HG02610 (cell line): ENCODE data around the gene PRR15L.
"Not testable (repeated sequence)": the region's sequence is repeated elsewhere in the genome, so short reads cannot be mapped to it uniquely, and the experiment has no call there.

Source experiments
- ATAC-seq: cut with Tn5 transposase; IDR thresholded peaks from one replicate; pipeline ENCODE4 v1.9.1; 2021; ENCODE audit warnings: mild to moderate bottlenecking, moderate library complexity; ENCODE audit not compliant: unreplicated experiment

PRR15L gene

DNA sequence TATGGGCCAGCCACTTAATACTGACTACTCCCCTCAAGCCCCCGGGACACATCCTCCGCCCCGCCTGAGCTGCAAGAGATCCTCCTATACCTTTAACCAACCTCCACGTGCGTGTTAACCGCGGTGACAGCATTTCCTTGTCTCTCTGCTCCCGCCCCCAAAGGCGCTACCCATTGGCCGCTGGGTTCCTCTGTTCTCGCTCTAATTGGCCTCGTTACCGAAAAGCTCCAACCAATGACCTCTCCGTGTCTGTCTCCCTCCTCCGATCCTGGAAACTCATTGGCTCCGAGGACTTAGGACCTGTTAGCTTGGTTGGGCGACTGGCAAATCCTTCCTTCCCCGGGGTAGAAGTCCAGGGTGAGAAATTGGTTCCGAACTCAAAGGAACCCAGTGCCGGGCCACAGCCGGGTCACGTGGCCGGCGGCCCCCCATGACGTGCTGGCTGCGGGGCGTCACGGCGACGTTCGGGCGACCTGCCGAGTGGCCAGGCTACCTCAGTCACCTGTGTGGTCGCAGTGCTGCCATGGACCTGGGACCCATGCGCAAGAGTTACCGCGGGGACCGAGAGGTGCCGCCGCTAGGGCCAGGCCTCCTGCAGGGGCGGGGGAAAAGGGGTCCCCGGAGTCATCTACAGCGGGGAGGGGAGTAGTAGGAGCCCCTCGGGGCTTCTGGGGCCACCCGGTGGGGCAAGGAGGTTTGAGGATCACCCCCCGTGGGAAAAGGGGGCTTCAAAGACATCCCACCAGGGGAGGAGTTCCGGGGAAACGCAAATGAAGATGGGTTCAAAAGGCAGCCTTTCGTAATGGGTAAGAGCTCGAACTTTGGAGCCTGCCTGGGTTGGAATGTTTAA, 16.2 kb downstream of the PRR15L start, which contains the start of gene PNPO:
Gene PNPO, plus strand, starts transcription at position 326 of the 850 bp plus-strand sequence. Its CDS starts 105 bp downstream, at position 431.
- ATAC-seq, result peak; percentile 90

- no peak for ATAC-seq
Observed at GRCh38 chr17:47937941-47938340, 19.7 kb downstream of the PRR15L start.

GRCh38 chr17:47935961-47936360, 21.7 kb downstream of the PRR15L start:
- ATAC-seq, result no peak

DNA sequence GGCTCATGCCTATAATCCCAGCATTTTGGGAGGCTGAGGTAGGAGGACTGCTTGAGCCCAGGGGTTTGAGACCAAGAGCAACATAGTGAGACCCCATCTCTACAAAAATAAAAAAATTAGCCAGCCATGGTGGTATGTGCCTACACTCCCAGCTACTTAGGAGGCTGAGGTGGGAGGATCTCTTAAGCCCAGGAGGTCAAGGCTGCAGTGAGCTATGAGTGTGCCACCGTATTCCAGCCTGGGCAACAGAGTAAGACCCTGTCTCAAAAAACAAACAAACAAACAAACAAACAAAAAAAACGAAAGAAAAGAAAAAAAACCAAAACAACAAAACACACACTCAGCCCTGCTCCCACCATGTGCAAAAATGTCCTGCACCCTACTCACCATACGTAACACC, 22.2 kb downstream of the PRR15L start:
- ATAC-seq, result not testable (repeated sequence)

GRCh38 chr17:47934856-47935255, 22.8 kb downstream of the PRR15L start:
- no peak for ATAC-seq

DNA sequence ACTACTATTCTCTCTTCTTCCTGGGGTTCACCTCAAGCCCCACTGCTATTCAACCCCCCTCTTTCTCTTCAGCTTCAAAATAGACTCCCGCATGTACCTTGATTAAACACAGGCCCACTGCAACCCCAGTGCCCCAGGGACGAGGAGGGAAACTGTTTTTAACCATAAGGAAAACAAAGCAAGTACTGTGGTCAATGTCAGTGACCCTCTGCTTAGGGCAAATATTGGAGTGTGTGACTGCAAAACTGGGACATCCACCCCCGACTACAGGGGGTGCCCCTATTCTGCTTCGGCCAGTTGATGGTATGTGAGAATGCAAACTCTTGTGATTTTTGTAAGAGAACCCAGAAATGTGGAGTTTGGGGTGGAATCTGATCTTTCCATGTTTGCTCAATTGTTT, 25.8 kb downstream of the PRR15L start:
- ATAC-seq, result no peak

GRCh38 chr17:47929218-47930000, 28.3 kb downstream of the PRR15L start:
- ATAC-seq, result no peak

DNA sequence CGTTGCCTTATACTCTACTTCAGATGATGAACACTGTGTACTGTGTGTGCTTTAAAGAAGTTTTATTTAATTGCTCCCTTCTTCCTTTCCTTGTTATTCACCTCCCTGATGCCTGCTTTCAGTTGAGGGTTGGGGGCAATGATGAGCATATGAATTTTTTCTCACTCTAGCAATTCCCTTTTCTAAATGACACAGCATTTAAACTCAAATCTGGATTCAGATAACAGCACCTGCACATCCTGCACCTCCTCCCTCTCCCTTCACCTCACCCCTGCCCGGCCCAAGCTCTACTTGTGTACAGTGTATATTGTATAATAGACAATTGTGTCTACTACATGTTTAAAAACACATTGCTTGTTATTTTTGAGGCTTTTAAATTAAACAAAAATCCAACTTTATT, 29.3 kb downstream of the PRR15L start:
- ATAC-seq, result no peak

- ATAC-seq, result no peak
Observed at GRCh38 chr17:47927821-47928400, 29.8 kb downstream of the PRR15L start.

DNA sequence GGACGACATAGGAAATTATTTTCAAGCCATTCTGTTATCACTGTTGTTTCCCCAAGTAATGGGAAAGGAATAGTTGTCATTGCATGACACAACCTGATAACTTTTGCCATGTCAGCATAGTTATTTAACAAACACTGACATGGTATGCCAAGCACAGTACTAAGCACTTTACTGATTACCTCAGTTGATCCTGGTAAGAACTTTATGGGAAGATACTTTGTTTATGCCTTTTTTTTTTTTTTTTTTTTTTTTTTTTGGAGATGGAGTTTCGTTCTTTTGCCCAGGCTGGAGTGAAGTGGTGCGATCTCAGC, 32.0 kb downstream of the PRR15L start:
- ATAC-seq, result no peak

DNA sequence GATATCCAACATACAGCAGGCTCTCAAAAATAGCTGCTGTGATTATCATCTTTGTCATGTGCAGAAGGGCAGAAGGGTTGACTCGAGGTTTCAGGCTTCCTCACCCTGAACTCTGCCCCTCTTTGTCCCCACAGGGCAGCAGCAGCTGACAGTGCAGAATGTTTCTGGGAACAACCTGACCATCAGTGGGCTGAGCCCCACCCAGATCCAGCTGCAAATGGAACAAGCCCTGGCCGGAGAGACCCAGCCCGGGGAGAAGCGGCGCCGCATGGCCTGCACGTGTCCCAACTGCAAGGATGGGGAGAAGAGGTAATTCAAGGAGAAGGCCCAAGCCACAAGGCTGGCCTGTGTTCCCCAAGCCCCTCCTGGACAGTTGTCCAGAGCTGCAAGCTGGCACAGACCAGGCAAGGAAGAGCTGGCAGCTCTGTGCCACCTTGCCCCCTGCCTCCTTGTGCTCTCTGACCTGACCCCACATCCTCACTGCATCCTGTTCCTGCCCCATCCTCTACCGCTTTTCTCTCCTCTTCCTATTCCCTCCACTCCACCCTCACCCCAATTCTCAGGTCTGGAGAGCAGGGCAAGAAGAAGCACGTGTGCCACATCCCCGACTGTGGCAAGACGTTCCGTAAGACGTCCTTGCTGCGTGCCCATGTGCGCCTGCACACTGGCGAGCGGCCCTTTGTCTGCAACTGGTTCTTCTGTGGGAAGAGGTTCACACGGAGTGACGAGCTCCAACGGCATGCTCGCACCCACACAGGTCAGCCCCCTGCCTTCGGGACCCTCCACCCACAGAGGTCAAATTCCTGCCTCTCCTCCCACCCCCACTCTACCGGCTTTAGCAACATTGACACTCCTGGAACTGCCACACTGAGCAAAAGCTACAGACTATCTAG, 32.7 kb downstream of the PRR15L start:
- no peak for ATAC-seq

DNA sequence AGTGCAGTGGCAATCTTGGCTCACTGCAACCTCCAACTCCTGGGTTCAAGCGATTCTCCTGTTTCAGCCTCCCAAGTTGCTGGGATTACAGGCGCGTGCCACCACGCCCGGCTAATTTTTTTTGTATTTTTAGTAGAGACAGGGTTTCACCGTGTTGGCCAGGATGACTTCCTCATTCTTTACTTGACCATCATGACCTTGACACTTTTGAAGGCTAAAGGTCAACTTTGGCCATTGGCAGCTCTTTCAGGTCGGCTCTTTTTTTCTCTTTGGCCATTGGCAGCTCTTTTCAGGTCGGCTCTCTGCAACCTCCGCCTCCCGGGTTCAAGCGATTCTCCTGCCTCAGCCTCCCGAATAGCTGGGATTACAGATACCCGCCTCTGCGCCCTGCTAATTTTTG, 37.8 kb downstream of the PRR15L start:
- not testable (repeated sequence) for ATAC-seq

- no peak for ATAC-seq
Observed at GRCh38 chr17:47918991-47919390, 38.7 kb downstream of the PRR15L start.

DNA sequence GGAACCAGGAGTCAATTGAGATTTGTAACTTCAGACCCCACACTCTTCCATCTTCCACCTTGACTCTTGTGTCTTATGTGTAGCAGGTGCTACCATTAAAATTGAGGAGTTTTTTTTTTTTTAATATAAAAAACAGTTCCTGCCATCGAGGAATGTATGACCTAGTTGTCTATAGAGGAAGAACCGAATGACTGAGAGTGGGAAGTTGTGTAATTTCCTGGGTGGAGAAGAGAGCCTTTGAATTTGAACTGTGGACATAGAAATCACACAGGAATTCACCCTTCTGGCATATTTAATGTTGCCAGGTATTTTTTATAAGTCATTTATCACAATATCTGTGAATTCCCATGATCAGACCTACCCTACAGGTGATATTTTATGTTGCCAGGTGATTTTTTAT, 39.7 kb downstream of the PRR15L start:
- ATAC-seq, result no peak

GRCh38 chr17:47917581-47917980, 40.1 kb downstream of the PRR15L start:
- ATAC-seq, result no peak

- ATAC-seq, result no peak
Observed at GRCh38 chr17:47916489-47917208, 41.0 kb downstream of the PRR15L start.

DNA sequence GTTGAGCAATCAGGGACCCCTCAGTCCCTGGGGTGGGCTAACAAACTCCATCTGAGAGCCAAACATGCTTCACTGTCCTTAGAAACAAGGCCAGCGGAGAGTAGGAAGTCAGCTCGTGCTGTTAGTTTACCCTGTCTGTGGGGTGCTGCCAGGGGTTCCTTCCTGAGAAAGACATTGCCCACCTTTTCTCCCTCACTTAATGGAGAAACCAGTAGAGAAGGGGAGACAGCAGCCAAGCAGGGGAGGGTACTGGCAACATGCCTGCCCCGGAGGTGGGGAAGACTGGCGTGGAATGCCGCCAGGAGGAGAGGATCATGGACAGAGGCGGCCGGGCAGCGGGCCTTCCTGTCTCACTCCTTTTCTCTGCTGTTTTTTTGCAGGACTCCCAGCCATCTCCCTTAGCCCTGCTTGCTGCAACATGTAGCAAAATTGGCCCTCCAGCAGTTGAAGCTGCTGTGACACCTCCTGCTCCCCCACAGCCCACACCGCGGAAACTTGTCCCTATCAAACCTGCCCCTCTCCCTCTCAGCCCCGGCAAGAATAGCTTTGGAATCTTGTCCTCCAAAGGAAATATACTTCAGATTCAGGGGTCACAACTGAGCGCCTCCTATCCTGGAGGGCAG, 41.8 kb downstream of the PRR15L start:
- ATAC-seq, result no peak

DNA sequence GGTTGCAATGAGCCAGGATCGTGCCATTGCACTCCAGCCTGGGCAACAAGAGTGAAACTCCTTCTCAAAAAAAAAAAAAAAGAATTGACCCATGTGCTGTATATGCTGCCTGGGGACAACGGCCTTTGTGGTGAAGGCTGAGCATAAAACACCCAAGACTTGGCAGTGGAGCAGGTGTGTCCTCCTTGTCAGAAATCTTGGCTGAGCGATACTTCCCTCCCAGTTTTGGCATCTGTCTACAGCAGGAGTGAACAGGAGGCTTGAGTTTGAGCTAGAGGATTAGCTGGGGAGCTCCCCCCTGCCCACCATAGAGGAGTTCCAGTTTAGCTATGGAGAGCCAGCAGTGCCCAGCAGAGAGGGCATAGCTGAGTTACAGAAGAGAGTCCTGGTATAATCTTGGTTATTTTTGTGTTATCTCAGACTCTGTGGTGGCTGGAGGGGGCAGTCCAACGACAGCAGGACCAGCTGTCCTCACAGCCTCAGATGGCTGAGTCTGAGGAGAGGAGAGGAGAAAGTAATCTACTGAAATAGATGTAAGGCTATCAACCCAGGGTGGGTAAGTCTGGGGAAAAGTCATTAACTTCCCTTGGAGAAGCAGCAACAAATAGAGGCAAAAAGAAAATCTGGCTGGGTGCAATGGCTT, 43.3 kb downstream of the PRR15L start:
- ATAC-seq, result no peak

- ATAC-seq, result no peak
Observed at GRCh38 chr17:47913050-47913449, 44.6 kb downstream of the PRR15L start.
